Measurements from ENCODE around the gene ADCY1.

ADCY1 gene

DNA sequence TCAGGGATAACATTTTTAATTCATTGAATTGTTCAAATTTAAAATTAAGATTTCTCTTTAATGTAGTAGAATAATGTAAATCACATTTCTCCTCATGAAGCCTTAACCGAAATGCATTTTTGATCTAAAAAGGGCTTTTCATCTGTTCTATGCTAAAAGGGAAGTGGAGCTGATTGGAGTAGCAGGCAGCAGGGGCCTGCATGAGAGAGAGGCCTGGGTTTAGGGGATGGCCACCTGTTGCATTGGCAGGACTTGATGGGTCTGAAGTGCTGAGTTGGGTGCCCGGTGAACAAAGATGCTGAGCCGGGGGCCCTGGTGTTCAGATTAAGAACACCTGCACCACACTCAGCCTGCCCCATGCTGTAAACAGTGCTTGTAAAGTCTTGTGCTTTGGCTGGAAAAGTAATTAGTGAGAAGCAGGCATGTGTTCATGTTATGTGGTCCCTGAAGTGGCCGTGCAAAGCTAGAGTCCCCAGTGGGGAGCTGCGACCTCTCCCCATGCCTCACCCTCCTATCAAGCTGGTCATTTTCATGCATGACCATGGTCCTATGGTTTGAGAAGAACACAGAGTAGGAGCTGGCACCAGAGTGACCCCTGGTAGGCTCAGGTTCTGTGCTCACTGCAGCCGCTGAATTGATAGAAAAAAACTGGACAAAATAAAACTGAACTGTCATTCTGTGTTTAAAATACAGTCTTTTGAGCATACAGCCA is 124.3 kb downstream of the ADCY1 start:
- no peak for DNase-seq

DNA sequence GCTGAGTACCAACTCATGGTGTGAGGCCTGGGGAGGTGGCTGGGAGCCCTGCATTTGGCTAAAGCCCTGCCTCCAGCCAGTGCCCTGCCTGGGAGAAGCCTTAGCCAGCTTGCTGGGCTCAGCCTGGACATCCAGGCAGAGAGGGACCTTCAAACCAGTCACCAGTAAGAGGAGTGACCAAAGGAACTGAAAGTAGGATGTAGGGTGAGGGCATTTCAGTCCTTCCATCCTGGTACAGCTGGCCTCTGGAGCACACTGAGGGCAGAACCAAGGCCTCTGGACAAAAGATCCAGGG is 124.8 kb downstream of the ADCY1 start:
- DNase-seq, result no peak

DNA sequence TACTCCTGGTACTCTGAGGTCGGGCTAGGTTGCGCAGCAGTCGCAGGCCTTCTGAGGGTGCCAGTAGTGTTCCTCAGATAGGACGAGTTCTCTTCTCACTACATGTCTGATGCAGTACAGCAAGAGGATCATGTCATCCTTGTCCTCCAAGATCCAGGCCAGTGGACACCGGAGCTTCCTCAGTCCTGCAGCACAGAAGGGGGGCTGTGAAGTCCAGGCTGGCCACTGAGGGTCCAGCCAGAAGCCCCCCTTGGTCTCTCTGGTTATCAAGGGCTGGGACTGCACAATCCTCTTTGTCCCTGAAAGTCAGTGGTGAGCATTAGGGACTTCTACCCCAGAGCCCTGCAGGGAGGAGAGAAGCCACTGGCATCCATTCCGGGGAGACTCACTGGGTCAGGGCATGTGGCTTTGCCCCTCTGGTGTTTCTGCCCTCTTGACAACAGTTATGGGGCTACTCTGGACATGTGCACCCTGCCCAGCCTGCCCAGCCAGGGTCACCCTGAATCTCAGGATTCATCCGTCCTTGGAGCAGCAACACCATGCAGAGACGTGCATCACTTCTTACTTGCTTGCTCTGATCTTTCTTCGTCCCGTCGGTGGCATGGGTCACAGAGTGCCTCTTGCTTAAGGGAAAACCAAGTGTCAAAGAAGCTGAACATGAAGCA is 125.7 kb downstream of the ADCY1 start:
- DNase-seq, result no peak

DNA sequence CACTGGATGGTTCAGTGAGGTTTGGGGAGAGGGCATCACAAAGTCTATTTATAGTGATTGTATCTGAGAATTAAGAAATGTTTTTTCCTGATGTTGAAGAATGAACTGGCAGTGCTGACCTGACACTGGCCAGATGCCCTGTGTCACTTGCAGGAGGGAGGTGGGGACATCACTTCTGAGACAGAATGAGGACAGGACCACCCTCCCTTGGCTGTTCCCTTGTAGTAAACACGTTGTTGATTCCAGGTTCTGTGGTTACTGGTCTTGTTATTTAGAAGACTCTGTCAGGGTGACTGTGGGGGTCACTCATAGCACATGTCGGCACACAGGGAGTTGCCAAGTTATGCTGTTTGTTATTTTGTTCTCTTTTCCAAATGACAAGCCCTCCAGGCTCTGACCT is 126.4 kb downstream of the ADCY1 start:
- no peak for DNase-seq

DNA sequence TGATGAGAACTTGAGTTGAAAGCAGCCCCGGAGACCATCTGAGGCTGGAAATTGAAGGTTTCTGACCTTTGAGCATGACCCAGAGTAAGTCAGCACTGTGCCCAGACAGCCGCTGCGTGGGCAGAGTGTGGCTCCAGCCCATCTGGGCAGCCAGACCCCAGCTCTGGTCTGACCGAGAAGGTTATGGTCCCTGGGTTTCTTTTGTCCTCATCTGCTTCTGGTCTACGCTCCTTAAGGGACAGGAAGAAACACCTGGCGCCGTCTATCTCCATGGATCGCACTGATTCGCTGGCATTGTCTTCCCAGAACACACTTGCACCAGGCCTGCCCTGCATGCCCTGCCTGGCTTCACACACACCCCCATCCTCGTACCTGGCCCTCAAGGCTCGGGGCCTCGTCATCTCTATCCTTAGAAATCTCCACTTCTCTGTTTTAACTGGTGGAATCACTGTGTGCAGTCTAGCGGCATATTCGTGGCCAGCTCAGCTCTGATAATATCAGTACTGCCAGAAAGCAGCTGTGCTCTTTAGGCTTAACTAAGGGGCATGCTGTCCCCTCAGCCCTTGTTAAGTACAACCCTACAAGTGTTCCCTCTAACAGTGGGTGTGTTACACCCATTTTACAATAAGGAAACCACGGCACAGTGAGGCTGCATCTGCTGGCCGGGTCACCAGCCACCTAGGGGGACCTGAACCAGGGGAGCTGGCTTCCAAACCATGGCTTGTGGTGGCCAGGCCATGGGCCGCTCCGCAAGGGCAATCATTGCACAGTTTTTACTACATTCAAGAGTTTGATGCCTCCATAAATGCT is 127.7 kb downstream of the ADCY1 start:
- DNase-seq, result no peak

DNA sequence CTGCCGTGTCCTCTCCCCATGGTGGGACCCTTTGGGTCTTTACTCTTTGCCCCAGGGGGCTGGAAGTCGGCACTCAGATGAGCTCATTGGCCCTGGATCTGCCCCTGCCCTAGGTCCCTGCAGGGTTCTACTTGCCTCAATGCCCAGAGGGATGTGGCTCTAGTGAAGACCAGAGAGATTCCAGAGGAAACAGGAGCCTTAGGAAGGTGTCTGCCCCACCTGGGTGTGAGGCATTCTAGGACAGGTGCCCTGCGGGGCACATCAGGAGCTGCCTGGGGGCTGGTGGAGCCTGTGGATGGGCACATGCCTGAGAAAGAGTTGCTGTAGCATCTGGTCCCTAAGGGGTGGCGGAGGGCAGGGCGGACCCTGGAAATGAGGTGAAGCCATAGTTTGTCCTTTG is 128.6 kb downstream of the ADCY1 start:
- DNase-seq, result no peak

DNA sequence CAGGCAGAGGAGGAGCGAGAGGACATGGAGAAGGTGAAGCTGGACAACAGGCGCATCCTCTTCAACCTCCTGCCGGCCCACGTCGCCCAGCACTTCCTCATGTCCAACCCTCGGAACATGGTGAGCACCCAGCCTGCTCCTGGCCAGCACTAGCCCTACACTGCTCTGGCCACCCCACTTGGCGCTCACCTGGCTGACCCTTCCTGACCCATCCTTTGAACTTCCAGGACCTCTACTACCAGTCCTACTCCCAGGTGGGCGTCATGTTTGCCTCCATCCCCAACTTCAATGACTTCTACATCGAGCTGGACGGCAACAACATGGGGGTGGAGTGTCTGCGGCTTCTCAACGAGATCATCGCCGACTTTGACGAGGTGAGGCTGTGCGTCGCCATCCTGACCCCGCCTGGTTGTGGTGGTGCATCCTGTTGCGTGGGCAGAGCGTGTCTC is 129.2 kb downstream of the ADCY1 start:
- no peak for DNase-seq

DNA sequence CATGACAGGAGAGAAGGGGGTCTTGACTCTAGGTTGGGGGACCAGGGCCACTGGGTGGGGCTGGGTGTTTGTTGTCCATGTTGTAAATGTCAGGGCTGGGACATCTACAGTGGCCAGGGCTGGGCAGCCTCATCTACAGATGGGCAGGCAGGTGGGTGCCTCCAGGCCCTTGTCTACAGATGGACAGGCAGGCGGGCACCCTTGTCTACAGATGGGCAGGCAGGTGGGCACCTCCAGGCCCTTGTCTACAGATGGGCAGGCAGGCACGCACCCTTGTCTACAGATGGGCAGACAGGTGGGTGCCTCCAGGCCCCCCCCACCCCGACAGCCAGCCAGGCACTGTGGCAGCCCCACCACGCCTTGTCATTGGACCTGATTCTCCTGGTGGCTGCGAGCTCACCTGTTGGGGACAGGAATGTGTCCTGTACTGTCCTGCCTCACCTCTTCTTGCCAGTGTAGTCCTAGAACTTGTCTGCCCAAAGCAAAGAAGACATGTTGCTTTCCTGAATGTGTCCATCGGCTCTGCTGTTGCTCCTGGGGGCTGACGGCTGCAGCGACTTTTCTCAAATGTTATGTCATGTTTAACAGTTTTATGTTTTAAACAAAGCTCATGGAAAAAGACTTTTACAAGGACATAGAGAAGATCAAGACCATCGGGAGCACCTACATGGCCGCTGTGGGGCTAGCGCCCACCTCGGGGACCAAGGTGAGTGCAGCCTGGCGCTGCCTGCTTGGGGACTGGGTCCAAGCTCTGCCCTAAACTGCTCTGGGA is 129.9 kb downstream of the ADCY1 start:
- DNase-seq, result no peak

DNA sequence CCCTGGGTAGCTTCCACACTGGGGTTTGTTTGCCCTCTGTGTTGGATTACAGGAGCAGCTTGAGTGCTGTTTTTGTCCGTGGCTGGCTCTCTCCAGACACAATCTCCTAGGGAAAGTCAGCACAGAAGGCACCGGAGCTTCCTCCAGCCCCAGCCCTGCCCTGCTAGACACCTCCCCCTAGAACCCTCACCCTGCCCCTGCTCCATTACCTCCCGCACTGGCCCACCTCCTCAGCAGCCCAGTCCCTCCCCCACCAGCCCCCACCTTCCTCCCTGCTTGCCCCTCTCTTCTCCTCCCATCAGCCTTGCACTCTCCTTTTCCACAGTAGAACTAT is 130.5 kb downstream of the ADCY1 start:
- DNase-seq, result no peak

DNA sequence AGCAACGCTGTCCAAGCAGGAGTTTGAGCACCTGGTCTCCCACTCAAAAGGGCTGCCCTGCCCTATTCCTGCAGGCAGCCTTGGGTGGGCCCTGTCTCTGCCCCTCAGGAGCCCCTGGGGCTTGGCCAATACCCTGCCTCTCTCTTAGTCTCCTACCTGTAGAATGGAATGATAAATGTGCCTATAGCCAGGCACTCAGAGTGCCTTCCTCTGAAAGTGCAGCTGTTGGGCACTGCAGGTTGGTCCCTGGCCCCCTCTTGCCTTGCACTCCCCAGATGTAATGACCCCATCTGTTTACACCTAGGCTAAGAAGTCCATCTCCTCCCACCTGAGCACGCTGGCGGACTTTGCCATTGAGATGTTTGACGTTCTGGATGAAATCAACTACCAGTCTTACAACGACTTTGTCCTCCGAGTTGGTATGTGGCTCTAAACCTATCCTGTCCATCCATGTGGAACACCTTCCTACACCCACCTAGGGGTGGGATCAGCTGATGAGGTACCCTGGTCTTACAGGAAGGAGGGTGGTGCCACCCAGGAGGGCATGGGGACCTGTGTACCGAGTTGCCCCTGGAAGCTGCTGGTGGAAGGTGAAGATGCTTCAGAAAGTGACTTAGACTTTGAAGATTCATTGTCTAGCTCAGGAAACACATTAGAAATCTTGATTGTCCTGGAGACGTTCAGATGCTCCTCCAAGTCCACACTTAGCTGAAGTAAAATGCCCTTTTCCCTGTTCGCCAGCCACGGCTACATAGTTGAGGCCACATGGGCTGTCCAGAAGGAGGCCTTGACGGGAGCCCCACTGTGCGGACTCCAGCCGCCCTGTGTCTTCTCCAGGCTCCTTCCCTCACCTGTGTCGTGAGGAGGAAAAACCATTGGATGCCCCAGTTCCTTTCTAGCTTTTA is 134.1 kb downstream of the ADCY1 start:
- no peak for DNase-seq

DNA sequence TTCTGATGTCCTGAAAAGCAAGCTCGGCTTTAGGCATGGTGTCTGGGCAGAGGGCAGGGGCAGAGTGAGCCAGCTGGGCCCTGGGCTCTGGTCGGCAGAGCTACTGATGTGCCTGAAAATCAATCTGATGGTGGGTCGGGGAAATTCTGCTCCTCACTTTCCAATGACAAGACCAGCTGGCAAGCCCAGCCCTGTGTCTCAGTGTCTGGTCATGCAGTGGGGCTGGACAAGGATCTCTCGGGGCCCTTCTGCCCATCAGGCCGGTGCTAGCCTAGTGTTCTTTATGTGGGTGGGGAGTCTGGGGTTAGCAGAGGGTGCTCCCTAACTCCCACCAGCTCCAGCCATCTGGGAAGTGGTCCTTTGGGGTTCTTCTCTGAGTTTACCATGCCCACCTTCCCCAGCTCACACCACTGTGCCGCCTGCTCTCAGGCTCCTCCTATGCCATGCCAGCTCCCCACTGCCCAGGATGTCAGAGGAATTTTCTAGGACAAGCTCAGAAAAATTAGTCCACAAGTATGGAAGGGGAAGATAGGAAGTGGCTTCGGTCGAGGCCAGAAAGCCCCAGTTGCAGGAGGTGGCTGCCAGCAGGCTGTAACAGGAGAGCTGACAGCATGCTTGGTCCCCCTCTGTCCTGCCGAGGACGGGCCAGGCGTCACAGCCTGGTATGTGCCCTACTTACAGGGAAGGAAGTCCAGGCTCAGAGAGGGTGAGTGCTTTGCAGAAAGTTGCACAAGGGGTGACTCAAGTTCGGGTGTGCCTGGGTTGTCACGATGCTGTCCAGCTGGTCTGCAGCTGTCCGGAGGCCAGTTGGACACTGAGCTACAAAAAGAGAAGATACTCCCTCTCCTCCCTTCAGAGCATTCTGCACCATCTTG is 135.2 kb downstream of the ADCY1 start:
- DNase-seq, result no peak

DNA sequence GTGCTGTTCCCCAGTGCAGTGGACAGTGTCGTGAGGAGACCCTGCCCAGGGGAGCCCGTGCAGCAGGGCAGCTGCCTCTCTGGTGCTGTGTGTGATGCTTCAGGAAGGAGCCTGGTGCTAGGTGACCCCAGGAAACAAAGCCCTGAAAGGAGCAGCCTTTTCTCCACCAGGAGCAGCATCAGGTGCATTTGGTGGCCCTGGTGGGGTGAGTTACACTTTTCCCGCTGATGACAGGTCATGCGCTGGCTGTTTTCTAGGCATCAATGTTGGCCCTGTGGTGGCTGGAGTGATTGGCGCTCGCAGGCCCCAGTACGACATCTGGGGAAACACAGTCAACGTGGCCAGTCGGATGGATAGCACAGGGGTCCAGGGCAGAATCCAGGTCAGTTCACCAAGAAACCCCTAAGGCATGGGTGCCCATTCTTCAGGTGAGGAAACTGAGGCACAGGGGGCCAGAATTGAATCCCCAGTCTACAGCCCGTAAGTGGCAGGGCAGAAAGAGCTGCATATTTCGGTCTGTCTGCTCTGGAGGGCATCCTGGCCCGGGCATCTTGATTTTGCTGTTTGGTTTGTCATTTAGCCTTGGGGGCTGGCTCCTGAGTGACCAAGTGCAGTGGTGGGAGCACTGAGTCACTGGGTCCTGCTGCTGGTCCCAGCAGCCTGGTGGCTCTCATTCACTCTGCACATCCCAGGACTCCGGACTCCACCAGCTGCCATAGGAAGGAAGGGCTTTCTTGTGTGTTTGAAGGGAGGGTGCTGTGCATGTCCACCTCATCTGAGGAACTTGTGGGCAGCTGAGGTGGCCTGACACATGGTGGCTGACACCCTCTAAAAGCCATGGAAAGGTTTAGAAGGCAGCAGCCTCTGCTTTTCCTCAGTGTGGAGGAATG is 136.3 kb downstream of the ADCY1 start:
- DNase-seq, result no peak

DNA sequence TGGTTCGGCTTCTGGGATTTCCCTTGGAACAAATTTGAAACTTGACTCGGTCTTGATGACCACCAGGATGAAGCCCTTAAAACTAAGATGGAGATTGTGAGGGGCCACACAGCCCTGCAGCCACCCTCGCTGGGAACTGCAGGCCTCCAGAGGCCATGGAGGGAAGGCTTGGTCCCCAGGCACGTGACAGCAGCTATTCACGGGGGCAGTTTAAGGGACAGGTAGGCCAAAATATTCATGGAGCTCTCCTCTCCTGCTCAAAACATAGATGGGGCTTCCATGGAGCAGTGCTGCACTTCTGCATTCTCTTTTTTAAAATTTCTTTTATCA is 137.0 kb downstream of the ADCY1 start:
- no peak for DNase-seq

DNA sequence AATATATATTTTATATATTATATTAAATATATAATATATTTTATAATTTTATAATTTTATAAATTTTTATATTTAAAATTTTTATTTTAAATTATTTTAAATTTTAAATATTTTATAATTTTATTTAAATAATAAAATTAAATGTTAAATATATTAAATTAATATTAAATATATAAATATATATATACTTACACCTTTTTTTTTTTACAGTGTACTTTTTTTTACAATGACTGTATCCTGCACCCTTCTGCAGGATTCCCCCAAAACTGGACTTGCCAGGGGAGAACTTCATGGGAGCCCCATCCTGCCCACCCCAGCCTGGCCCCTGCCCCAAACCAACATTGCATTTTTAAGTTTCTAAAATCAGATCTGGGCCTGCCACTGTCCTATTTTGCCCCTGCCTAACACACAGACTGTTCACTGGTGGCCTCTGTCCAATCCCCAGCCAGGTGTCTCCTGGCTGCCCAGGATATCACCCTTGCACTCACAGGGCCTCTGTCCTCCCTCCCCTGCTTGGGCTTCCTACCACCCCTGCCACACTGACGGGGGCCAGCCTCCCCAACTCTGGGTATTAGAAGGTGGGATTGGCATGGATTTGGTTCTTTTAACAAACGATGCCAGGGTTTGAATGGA is 138.0 kb downstream of the ADCY1 start:
- DNase-seq, result no peak

DNA sequence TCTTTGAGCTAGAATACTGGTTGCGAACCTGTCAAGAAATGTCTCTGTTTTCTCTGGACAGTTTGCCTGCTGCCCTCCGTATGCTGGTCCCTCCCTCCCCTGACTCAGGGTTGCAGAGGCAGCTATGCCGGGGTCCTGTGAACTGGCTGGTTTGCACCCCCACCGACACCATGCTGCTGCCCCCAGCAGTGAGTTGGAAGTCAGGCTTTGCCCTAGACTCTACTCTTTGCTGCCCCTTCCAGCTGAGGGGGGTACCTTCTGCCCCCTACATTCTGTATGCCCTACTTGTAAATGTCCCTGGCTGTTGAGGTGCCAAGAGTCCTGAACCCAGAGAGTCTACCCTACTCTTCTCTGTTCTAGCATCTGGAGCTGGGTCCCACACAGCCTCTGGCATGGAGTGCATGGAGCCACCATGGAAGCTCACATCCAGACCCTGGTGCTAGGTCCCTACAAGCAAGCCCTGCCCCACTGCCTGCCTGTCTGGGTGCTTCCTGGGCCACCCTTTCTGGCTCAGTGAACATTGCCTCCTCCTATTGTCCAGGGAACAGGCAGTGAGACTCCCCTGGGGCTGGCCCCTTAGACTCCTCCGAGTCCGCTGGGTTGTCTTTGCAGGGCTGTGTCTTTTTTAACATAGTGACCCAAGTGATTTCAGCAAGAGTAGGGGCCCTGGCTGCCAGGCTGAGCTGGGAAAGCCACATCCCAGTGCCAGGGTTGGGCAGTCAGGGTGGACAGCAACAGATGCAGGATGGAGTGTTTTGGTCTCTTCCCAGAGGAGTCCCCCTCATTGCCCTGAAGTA is 138.9 kb downstream of the ADCY1 start:
- DNase-seq, result no peak

DNA sequence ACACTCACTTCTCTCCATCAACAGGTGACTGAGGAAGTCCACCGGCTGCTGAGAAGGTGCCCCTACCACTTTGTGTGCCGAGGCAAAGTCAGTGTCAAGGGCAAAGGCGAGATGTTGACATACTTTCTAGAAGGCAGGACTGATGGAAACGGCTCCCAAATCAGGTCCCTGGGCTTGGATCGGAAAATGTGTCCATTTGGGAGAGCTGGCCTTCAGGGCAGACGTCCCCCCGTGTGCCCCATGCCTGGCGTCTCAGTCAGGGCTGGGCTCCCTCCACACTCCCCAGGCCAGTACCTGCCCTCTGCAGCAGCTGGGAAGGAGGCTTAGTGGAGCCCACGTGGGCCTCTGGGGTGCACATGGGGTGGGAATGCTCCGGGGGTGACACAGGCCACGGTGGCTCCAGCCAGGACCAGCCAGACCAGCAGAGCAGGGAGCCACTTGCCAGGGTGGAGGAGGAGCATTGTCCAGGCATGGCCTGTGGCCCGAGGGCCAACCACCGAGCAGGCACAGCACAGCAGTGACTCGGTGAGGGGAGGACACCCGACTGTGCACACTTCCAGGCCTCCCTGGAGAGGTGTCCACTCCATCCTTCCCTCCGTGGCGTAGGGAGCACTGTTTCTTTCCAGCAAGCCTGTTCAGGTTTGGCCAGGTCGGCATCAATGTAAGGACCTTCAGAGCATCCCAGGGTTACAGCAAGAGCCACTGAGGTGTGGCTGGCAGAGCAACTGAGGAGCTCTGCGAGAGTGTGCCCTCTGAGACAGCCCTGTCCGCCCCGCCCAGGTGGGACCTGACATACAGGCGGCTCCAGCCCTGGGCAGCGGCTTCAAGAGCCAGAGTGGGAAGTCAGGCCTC is 139.7 kb downstream of the ADCY1 start:
- DNase-seq, result no peak

DNA sequence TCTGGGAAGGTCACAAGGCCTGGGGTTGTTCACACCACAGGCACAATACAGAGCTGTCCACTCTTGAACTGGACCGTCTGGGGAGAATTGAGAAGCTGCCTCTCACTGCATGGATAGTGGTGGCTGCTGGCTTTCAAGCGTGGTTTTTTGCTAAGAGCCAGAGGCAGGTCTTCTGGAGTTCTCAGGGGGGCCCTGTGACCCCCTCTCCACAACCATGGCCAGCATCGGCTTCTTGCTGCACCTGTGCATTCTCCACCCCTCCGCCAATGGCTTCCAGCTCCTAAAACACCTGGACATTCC is 140.3 kb downstream of the ADCY1 start:
- no peak for DNase-seq
